ENCODE data around the gene TMEM30B. TPM values are rescaled to one million over a fixed set of nuclear protein-coding genes. Genes with fewer than 3 reads are reported as not detected.

The TMEM30B gene
- total RNA-seq, 1 donor from 2014 or later, result 10.5 TPM

GRCh38 chr14:61269321-61270083 lies 11.6 kb downstream of the TMEM30B start:
- Histone ChIP-seq H3K4me3 (ENCODE audit: low read depth, low read length) (peak overlapping the region; percentile 17), H3K27me3 (ENCODE audit: control insufficient read depth, insufficient read depth, low read length) (no peaks in the 10 kb centered on the region), H3K36me3 (ENCODE audit: control insufficient read depth, insufficient read depth, low read length) (no peaks in the 10 kb centered on the region)
- DNase-seq (ENCODE audit: low read depth) (peak; percentile 75), FAIRE-seq (peak; percentile 73)
- peak; percentile 64 for TF ChIP-seq CTCF (IDR thresholded peaks at IDR 0.05; ENCODE audit: insufficient read depth, low read length, severe bottlenecking)

- DNase-seq (ENCODE audit: low read depth) (no peak), FAIRE-seq (no peak)
- no peak for TF ChIP-seq CTCF (IDR thresholded peaks at IDR 0.05; ENCODE audit: insufficient read depth, low read length, severe bottlenecking)
These were observed 12.3 kb downstream of the TMEM30B start for GRCh38 chr14:61268812-61269211.

GRCh38 chr14:61266891-61267740 lies 14.0 kb downstream of the TMEM30B start:
- Histone ChIP-seq H3K36me3 (ENCODE audit: control insufficient read depth, insufficient read depth, low read length) (no peaks in the 10 kb centered on the region), H3K4me3 (ENCODE audit: low read depth, low read length) (no peak overlapping the region), H3K27me3 (ENCODE audit: control insufficient read depth, insufficient read depth, low read length) (no peaks in the 10 kb centered on the region)
- no peak for DNase-seq (ENCODE audit: low read depth)
- no peak for FAIRE-seq
- no peak for TF ChIP-seq CTCF (IDR thresholded peaks at IDR 0.05; ENCODE audit: insufficient read depth, low read length, severe bottlenecking)

More at GRCh38 chr14:61268812-61269211, 12.3 kb downstream of the TMEM30B start:
- Histone ChIP-seq H3K36me3 (ENCODE audit: control insufficient read depth, insufficient read depth, low read length) (no peaks in the 10 kb centered on the region), H3K27me3 (ENCODE audit: control insufficient read depth, insufficient read depth, low read length) (no peaks in the 10 kb centered on the region), H3K4me3 (ENCODE audit: low read depth, low read length) (no peak overlapping the region)

- Histone ChIP-seq H3K4me3 (ENCODE audit: low read depth, low read length) (no peak overlapping the region), H3K36me3 (ENCODE audit: control insufficient read depth, insufficient read depth, low read length) (no peaks in the 10 kb centered on the region), H3K27me3 (ENCODE audit: control insufficient read depth, insufficient read depth, low read length) (no peaks in the 10 kb centered on the region)
- no peak for TF ChIP-seq CTCF (IDR thresholded peaks at IDR 0.05; ENCODE audit: insufficient read depth, low read length, severe bottlenecking)
- no peak for FAIRE-seq
- no peak for DNase-seq (ENCODE audit: low read depth)
These were observed 14.7 kb downstream of the TMEM30B start for GRCh38 chr14:61266436-61266835.

GRCh38 chr14:61264651-61265050 lies 16.5 kb downstream of the TMEM30B start:
- no peaks in the 10 kb centered on the region for H3K27me3 ChIP-seq (ENCODE audit: control insufficient read depth, insufficient read depth, low read length)
- H3K36me3 ChIP-seq (ENCODE audit: control insufficient read depth, insufficient read depth, low read length), result no peaks in the 10 kb centered on the region
- no peak overlapping the region for H3K4me3 ChIP-seq (ENCODE audit: low read depth, low read length)
- FAIRE-seq, result peak; percentile 7
- no peak for DNase-seq (ENCODE audit: low read depth)
- TF ChIP-seq CTCF (IDR thresholded peaks at IDR 0.05; ENCODE audit: insufficient read depth, low read length, severe bottlenecking), result no peak
